Muscle of back (tissue), 11 donors: ENCODE data around the gene CRTC3. TPM values are rescaled to one million over a fixed set of nuclear protein-coding genes. Genes with fewer than 3 reads are reported as not detected.

ENCODE experiments used
- DNase-seq, 3 donors: peaks; one replicate each; pipeline versions ENCODE4 v3.0.0 to v3.0.0-alpha.2; 2013
- polyA plus RNA-seq, 10 donors: library from polyadenylated mRNA; unstranded; fragments of 120-200 nt; gene quantifications; one replicate each; pipeline ENCODE4 v1.2.1, GENCODE V29; 2013; ENCODE audit not compliant: insufficient read length in 10 of 10

Gene CRTC3
- polyA plus RNA-seq, 10 donors = 23.4 to 34.4 (median 25.7) TPM

GRCh38 chr15:90592131-90592881 is 62.6 kb downstream of the CRTC3 start:
- DNase-seq = peak in 1 of 3 donors; percentile 61

DNA sequence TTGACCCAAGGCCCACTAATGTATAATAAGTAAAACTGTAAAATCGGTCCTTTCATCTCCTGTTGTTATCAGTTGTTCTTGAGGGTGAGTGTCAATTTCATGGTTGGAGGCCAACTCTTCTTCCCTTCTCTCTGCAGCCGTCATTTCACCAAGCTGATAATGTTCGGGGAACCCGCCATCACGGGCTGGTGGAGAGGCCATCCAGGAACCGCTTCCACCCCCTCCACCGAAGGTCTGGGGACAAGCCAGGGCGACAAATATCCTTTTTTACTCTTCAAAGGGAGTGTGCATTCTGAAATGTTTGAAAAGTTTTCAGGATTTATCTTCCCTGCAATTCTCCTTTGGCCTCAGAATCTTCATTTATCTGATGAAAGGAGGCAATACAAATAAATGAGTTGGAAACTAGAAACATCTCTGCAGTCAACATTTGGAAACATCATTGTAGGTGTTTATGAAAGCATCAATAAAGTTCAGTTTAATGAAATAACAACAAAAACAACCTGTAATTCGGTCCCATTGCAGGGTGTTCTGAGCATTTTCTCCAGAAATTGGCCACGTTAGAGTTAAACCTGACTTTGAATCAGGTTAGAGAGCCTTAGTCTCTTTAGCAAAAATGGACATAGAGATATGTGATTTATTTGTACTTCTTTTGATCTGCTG is 63.9 kb downstream of the CRTC3 start:
- no peak for DNase-seq

DNA sequence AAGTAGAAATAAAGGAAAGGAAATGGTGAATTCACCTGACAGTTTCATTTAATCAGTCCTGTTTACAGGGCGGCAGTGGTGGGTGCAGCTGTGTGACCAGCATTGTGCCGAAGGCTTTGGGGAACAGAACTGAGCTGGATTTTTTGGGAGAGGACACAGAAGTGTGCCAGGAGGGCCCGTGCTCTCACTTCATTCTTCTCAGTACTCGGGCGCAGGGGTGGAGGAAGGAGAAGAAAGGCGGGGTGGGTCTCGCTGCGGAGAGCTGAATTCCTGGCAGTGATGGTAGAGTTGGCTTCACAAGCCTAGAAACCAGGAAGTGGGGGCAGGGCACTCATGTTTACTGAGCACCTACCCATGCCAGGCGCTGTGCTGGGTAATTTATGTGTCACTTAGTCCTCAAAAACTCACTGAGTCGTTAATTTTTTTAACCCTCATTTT is 64.6 kb downstream of the CRTC3 start:
- DNase-seq = peak in 1 of 3 donors; percentile 30

DNA sequence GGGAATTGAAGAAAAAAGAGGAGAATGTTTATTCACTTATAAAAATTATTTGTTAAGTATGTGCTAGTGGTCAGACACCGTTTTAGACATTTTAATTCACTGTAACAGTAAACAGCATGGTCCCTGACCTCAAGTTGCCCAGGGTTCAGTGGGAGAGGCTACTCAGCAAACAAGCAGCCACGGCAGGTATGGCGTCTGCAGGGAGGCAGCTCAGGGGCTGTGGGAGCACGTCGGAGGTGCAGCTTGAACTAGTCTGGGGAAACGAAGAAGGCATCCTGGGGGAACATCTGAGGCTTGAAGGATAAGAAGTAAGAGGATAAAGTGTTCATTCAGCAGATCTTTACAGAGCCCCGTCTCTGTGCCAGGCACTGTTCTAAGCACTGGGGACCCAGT is 66.0 kb downstream of the CRTC3 start:
- DNase-seq = no peak

DNA sequence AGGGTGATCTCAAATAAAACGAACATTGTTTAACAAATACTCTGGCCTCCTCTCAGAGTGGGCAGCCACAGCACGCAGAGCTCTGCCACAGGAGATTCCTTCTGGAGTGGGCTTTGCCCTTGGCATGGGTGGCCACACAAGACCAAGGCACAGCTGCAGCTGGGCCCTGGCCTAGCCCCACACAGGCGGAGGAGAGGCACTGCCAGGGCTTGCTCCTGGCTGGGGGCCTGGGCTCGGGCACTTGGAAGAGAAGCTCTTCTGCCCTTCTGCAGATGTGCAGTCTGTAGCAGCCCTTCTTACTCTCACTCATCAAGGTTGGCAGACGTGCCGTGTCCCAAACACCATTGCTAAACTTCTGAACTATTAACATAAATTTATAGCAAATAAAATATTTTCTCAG is 67.2 kb downstream of the CRTC3 start:
- no peak for DNase-seq

DNA sequence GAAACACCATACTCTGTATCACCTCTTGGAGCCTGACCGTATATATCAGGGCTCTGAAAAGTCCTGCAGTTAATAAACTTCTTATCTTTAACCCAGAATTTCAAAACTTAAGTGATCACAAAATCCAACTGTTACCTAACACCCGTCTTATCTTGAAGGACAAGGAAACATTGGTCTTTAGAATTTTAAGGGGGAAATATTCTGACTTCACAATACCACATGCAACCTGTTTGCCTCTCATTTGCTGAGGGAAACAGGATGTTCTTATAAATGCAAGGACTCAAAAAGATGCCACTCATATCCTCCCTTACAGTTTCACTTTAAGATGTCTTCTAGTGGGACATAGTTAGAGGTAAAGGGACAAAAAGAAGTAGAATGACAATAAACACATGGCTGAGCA is 67.9 kb downstream of the CRTC3 start:
- no peak for DNase-seq

DNA sequence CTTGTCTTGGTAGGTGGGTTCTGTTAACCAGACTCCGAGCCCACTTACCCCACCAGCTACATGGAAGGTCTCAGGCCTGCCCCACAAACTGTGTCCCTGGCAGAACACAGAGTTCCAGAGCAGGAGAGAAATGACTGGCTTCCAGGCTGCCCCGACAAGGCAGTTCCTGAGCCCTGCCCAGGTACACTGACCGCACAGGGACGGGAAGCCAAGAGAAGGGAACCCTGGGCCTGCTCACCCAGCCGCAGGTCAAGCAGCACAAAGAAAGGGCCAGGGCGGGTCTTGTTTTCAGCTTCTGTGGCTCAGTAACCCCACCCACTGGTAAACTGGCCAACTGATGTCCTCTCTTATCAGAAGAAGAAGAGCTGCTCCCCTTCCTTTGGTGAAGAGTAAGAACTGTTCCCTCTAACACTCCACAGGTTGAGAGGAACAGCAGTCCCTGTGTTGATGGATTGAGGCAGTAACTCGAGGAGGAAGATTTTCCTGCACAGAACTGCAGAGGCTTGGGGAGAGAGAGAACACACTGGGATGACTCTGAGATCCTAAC is 68.4 kb downstream of the CRTC3 start:
- no peak for DNase-seq

DNA sequence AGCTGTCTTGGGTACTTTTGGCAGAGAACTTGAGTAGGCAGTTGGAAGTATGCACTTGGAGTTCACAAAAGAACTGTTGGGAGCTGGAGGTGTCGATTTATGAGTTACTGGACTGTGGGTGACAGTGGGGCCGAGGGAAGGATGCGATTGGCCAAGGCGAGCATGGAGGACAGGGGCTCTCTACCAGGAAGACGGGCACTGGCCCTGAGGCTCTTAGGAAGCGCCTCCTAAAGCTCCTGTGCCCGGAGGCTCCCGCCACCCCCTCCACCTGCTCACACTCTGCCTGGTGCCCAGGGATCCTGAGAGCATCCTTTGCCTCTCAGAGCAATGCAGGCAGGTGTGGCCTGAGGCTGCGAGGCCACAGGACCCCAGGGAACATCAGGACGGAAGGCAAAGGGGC is 69.0 kb downstream of the CRTC3 start:
- no peak for DNase-seq

- DNase-seq = no peak
Measured at GRCh38 chr15:90599116-90599515, 69.4 kb downstream of the CRTC3 start.

- DNase-seq = no peak
Measured at GRCh38 chr15:90599644-90600043, 69.9 kb downstream of the CRTC3 start.

DNA sequence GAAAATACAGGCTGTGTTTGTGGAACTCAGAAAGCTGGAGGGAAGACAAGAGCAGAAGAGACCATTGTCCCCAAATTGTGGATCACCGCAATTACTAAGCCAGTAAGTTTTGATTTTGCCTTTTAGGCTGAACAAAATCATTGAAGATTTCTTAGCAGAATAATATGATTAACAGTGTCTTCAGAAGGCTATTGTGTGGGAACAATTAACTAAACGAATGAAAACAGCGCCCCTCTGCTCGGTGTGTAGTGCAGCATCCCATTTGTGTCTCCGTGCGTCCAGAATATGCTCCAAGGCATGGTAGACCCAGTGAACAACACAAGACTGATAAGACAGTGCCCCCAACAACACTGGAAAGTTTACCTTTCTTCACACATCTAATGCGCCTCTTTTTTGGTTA is 71.2 kb downstream of the CRTC3 start:
- no peak for DNase-seq

DNA sequence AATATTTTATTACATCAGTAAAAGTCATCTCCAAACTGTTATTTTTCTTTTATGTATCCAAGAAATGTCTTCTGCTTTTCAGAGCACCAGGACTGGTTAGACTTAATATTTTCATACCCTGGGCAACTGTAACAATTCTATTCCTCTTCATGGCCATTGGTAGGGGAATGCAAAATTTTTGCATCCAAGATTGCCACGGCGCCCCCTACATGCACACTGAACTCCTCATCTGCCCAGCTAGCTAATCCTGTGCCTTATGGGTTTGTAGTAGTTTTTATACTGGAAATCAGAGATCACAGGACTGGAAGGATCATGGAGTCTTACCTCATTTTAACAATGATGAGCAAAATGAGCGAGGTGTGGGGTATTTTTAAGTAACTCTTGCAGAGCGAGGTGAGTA is 74.2 kb downstream of the CRTC3 start:
- DNase-seq = no peak

GRCh38 chr15:90606641-90607040 is 76.9 kb downstream of the CRTC3 start:
- no peak for DNase-seq

DNA sequence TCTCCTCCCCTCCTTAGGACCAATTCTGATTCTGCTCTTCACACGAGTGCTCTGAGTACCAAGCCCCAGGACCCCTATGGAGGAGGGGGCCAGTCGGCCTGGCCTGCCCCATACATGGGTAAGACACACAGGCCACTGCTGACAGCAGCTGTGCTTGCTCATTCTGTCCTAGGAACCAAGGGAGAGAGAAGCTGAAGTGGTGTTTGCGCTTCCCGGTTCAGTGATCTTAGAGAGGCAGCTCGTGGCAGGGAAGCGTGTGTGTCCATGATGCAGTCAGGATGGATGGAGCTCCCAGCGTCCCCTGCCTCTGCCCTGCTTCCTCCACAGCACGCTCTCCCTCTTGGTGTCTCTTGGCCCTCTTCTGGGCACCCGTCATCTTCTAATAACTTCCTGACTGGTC is 77.6 kb downstream of the CRTC3 start:
- DNase-seq = no peak

- peak; percentile 26 to 73 (median 47) for DNase-seq
Measured at GRCh38 chr15:90609242-90610180, 79.8 kb downstream of the CRTC3 start.

DNA sequence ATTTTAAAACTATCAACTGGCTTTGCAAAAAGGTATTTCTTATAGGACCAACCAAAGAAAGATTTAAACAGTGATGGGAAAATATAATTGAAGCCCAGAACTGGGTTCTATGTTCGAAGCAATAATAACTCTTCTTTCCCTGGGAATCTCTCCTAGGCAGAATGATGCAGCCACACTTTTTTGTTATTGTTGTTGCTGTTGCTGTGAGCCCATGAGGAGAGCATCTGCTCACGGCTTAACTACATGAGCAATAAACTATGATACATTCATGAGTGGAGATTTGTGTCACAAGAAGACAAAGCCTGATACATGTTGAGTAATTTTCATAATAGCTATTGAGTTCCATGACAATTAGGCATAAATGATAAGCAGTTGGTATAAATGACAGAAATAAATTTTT is 80.5 kb downstream of the CRTC3 start:
- DNase-seq = peak; percentile 25 to 74 (median 31)

- no peak for DNase-seq
Measured at GRCh38 chr15:90611157-90611556, 81.4 kb downstream of the CRTC3 start.

- DNase-seq = no peak
Measured at GRCh38 chr15:90617171-90617570, 87.4 kb downstream of the CRTC3 start.

GRCh38 chr15:90617668-90618097 is 88.0 kb downstream of the CRTC3 start:
- DNase-seq = no peak

- DNase-seq = no peak
Measured at GRCh38 chr15:90618330-90619125, 88.8 kb downstream of the CRTC3 start.

GRCh38 chr15:90619468-90619867 is 89.7 kb downstream of the CRTC3 start:
- DNase-seq = no peak
